NCI-H69 (cell line): ENCODE results near the gene C6orf118.

Source experiments
- DNase-seq: peaks from one replicate; lab custom pipeline; 2025; lab: John Stamatoyannopoulos, UW

Gene C6orf118

DNA sequence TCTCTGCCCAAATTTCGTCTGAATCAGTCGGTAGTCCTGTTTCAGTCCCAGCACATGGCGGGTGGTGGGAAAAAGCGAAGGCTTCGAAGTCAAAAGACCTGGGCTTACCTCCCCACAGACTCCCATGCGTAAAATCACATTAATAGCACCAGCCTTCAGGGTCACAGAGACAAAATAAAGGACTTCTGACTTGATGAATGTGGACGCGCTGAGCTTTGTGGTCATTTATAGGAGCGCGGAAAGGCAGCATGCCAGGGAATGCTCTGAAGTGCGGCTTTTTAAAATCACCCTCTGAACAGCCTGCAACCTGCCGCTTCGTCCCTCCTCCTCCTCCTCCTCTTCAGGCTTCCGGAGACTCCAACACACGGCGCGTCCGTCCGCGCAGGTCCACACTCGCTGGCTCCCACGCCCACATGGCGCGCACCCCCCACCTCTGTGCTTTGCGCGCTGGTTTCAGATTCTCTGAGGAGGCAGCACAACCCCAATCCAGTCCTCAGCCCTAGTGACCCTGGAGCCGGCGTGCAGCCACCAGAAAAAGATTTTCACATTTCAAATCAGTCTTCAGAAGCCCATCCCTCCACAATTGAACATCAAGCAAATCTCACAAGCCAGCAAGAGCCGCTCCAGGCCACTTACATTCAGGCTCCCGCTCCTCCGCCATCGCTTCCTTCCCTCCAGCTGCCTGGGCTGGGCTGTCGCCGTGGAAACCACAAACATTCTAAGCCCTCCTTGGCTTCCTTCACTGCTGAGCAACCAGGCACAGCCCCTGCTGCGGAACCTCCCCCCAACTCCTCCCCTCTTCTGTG, at the start of gene C6orf118:
Gene C6orf118 (minus strand): TSS at position 680 of the 806 bp plus-strand sequence. CDS start 19 bp downstream, at position 661.
- DNase-seq = peak; percentile 45

DNA sequence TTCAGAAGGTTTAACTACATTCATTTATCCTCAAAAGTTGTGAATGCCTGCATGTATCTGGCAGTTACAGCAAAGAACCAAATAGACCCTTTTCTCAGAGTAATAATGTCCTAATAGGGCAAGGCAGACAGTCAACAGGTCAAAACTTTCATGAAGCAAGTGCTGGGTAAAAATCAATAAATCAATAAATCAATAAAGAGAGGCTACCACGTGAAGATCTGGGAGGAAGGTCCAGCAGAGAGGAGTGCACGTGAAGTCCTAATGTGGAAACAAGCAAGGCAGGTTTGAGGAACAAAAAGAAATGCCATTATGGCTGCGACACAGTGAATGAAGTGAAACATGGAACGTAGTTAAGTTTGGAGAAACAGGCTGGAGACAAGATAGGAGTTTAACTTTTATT, 36.3 kb upstream of the C6orf118 start:
- DNase-seq = no peak

GRCh38 chr6:165340532-165340931, 31.1 kb upstream of the C6orf118 start:
- no peak for DNase-seq

DNA sequence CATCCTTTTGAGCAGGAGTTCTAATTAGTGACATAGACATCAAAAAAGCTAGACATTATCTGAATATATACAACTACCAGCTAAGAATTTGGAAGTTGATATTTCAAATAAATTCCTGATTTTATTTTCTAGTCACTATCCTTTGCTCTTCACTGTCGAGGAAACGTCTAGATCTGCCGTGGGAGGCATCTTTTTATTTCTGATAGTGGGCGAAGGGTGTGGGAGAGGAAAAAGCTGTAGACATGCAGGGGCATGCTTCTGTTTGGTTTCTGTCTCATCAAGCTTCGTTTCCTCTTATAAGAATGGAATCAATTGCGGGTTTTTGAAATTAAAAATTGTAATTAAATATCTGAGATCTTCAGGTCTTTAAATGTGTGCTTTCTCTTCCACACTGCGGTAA, 16.2 kb upstream of the C6orf118 start:
- DNase-seq = no peak

- DNase-seq = no peak
These were observed 12.2 kb upstream of the C6orf118 start for GRCh38 chr6:165321555-165322145.

- no peak for DNase-seq
These were observed 11.7 kb upstream of the C6orf118 start for GRCh38 chr6:165321150-165321549.

DNA sequence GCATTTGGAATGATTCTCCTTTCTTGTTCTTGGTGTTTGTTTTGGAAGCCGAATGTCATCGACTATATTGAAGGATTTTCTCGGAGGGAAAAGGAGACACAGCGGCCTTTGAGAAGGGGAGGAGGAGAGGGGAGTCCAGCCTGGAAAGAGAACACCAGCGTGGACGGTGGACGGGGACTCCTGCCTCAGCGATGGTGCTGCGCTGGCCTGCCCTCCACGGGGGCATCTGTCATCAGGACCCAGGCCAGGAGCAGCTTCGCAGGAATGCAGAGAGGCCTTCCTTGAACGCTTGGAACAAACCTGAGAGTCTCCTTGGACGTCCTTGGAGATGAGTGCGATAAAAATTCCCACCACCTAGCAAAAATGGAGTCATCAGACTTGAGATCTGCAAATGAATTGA, 8.3 kb upstream of the C6orf118 start:
- no peak for DNase-seq

- DNase-seq = no peak
These were observed 2.5 kb downstream of the C6orf118 start for GRCh38 chr6:165306955-165307354.

DNA sequence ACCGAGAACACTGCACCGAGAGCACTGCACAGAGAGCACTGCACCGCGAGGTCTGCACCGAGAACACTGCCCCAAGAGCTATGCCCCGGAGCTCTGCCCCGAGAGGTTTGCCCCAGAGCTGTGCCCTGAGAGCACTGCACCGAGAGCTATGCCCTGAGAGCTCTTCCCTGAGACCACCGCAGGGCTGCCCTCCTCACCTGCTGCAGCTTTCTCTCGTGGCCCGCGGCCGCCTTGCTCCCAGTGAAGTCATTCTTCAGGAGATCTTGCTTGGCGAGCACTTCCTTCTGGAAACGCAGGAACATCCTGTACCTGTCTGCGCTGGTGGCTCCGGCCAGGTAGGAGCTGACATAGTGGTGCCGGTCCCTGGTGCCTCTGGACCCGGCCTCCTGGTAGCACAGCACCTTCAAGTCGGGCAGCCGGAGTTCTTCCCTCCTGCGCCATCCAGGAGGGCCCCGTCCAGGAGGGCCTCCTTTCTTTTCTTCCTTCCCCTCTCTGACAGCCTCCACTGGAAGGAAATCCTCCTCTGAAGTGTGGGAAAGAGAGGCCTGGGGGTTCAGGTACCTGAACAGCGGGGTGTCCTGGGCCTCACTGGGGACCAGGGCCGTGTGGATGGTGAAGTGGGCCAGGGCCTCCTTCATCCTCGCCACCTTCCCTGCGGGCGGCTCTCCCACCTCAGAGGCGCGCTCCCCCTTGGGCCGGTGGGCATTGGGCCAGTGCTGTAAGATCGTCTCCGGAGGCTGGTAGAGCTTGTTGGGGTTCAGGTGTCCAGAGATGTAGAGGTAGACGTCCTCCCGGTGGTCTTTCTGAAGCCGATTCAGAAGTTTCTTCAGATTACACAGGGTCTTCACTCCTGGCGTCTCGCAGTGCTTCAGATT, 7.8 kb downstream of the C6orf118 start:
- no peak for DNase-seq

DNA sequence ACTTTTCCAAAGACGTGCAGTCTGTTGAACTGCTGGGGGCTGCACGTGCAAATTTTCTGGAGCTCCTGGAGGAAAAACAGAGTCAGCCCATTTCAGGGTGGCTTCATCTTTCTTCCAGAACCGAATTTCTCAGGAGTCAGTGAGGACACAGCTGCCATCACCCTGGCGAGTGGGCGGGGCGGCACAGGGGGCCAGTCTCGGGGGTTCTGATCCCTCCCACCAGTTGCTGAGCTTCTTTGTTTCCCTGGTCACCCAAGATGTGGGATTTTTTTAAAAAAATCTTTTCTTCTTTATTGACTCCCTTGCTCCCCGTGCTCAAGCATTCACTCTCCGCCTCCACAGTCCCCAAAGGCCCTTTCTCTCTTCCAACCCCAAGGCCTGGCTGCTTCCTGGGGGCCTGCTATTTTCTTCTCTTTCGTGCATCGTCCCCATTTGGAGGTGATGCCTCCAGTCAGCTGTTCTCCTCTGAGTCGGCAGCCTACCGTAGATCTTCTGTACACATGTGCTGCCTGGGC, 8.9 kb downstream of the C6orf118 start:
- DNase-seq = no peak

GRCh38 chr6:165298875-165299274, 10.5 kb downstream of the C6orf118 start:
- no peak for DNase-seq

DNA sequence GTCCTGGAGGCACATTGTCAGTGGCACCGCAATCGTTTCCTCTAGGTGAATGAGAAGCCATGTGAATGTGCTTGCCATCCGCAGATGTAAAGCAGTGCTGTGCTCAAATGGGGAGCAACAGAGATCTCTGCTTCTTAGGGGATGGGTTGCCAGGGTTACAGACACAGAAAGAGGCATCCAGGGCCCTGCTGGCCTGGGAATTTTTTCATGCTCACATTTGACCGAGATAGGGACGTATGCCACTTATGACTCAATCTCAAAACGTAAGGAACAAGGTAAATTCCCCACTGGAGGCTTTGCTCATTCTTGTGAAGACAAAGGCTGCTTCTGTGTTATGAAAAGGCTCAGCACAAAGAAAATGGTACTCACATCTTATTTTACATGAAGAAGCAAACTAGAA, 11.0 kb downstream of the C6orf118 start:
- no peak for DNase-seq

- no peak for DNase-seq
These were observed 16.7 kb downstream of the C6orf118 start for GRCh38 chr6:165292657-165293056.

DNA sequence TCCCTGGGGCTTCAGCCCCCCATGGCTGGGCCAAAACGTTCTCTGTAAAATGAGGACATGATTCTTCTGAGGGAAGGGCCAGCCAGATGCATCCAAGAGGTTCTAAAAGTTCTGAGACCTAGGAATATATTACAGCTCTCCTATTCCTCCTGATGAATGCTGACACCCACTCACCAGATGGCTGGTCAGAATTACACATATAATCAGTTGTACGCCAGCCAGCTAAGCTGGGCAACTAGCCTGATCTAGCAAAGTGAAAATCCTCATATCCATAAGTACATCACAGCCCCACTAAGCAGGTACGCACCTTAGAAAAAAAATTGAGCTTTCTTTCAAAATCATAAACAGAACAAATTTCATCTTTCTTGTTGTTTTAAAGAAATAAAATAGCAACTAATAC, 34.8 kb downstream of the C6orf118 start:
- DNase-seq = no peak

GRCh38 chr6:165272585-165272984, 36.8 kb downstream of the C6orf118 start:
- DNase-seq = no peak

DNA sequence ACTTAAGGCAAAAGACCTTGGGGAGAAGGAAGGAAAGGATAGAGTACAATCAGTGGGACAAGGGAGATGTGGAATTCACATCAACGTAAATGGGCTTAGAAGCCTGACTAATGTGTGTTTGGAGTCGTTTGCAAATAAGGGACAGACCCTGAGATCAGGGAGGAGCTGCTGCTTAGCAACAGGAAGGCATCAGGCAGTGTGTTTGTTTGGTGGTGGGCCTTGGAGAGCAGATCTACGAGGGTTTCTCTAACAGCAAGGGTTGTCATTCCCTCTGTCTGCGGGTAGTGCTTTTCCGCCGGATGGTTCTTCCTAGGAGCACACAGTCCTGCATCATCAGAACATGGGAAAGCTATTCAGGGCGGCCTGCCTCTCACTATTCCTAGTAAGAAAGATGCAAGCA, 40.4 kb downstream of the C6orf118 start:
- no peak for DNase-seq

DNA sequence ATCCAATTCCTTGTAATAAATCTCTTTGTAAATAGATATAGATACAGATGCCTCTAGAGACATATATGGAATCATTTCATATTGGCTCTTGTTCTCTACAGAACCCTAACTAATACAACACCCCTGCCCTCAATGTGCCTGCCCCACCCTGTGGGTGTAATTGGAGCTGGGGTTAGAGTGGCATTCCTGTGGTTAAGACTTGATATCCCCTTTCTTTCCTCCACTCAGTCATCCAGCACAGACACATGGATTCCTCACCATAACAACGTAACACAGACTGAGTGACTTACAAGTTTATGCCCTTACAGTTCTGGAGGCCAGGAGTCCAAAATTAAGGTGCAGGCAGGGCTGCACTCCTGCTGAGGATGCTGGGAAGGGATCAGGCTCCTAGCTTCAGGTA, 42.8 kb downstream of the C6orf118 start:
- DNase-seq = no peak

GRCh38 chr6:165266191-165266590, 43.2 kb downstream of the C6orf118 start:
- DNase-seq = no peak

DNA sequence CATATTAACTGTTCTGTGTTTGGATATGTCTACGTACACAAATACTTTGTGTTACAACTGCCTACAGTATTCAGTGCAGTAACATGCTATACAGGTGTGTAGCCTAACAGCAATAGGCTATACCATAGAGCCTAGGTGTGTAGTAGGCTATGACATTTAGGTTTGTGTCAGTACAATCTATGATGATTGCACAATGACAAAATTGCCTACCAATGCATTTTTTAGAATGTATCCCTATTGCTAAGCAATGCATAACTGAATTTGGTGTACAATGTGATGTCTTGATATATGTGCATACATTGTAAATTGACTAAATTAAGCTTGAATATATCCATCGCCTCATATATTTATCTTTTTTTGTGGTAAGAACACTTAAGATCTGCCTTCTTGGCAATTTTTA, 48.9 kb downstream of the C6orf118 start:
- no peak for DNase-seq

GRCh38 chr6:165249808-165250207, 59.6 kb downstream of the C6orf118 start:
- DNase-seq = no peak

DNA sequence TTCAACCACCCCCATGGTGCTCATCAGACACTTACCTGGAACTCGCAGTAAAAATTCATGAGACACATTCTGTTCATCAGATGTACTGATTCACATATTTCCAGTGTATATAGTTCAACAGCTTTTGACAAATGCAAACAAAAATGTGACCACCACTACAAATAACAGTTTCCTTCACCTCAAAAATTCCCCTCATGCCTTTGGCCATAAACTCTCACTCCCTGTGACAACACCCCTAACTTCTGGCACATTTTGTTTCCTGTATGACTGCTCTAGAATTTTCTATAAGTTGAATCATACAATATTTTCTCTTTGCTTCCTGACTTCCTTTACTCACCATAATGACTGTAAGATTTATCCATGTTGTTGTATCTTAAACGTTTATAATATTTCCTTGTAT, 63.7 kb downstream of the C6orf118 start:
- no peak for DNase-seq

DNA sequence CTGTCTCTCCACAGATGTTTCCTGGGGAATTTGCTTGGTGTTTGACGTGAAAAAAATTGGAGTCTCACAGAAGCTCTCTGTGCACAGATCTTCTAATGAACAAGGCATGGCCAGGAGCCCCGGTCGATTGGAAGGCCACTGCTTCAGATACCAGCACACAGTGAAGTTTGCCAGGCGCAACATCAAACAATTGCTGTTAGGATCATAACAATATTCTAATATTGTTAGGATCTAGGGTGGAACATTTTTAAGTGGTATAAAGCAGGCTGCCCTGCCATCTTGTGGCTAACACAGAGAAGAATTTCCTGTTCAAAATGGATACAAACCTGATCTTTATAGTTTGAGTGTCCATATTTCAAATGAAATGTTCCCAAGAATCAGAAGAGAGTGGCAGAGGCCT, 64.1 kb downstream of the C6orf118 start:
- DNase-seq = no peak
